HepG2 (cell line): Measurements from ENCODE around the gene SLC23A3. TPM values are rescaled to one million over a fixed set of nuclear protein-coding genes. Genes with fewer than 3 reads are reported as not detected.
A peak's percentile ranks its signal among the peaks of the same experiment; 100 is the strongest.

Experiments used
- CBX1 ChIP-seq: IDR thresholded peaks from one replicate; pipeline ENCODE4 v1.6.1; 2016; ENCODE audit warnings: antibody characterized with exemption, low read depth
- EEA1 ChIP-seq: sonication (generic); formaldehyde crosslinking; IDR thresholded peaks from 2 replicates; pipeline ENCODE4 v1.5.1; 2020; ENCODE audit warnings: mild to moderate bottlenecking, missing genetic modification reagents, borderline replicate concordance
- FOXC1 ChIP-seq: sonication (generic); formaldehyde crosslinking; IDR thresholded peaks from 2 replicates; pipeline ENCODE4 v1.8.0; 2022; ENCODE audit warnings: mild to moderate bottlenecking, missing genetic modification reagents, borderline replicate concordance
- GABPB1 ChIP-seq: IDR thresholded peaks from 2 replicates; pipeline ENCODE4 v1.6.1; 2016; ENCODE audit warnings: mild to moderate bottlenecking, missing genetic modification reagents, moderate library complexity, missing compliant biosample characterization
- GFI1 ChIP-seq: sonication (generic); formaldehyde crosslinking; IDR thresholded peaks from 2 replicates; pipeline ENCODE4 v1.5.0; 2020; ENCODE audit warnings: missing genetic modification reagents, mild to moderate bottlenecking, borderline replicate concordance
- HNRNPLL ChIP-seq: fragments of 200-400 bp; formaldehyde crosslinking; IDR thresholded peaks from 2 replicates; pipeline ENCODE4 v1.6.1; 2017; ENCODE audit warnings: mild to moderate bottlenecking, low read depth, low read length; ENCODE audit not compliant: poor library complexity, severe bottlenecking
- IRX3 ChIP-seq: sonication (generic); formaldehyde crosslinking; IDR thresholded peaks from 2 replicates; pipeline ENCODE4 v1.8.1; 2023; ENCODE audit warnings: mild to moderate bottlenecking, low read depth, missing genetic modification reagents, borderline replicate concordance
- KDM5B ChIP-seq: sonication (generic); formaldehyde crosslinking; IDR thresholded peaks from 2 replicates; pipeline ENCODE4 v1.4.0; 2020; ENCODE audit warnings: missing genetic modification reagents, mild to moderate bottlenecking, borderline replicate concordance
- LCORL ChIP-seq, 2 experiments: fragments of 450-650 bp in 1 of 2; sonication (generic) in 1 of 2; formaldehyde crosslinking in 1 of 2; IDR thresholded peaks; 2 replicates each; pipeline versions ENCODE4 v1.5.0 to v1.6.1; 2017 to 2020; ENCODE audit warnings: antibody characterized with exemption in 1 of 2, missing genetic modification reagents in 1 of 2
- MIXL1 ChIP-seq: IDR thresholded peaks from 2 replicates; pipeline ENCODE4 v1.6.1; 2016
- NFYC ChIP-seq: IDR thresholded peaks from 2 replicates; pipeline ENCODE4 v1.6.1; 2016; ENCODE audit warnings: missing genetic modification reagents, missing compliant biosample characterization
- ZBTB21 ChIP-seq: sonication (generic); formaldehyde crosslinking; IDR thresholded peaks from 2 replicates; pipeline ENCODE4 v1.4.0; 2020; ENCODE audit warnings: missing genetic modification reagents
- ZBTB3 ChIP-seq: sonication (generic); formaldehyde crosslinking; IDR thresholded peaks from 2 replicates; pipeline ENCODE4 v1.4.0; 2020; ENCODE audit warnings: low read depth, mild to moderate bottlenecking, moderate library complexity, missing genetic modification reagents, borderline replicate concordance
- ZBTB38 ChIP-seq: sonication (generic); formaldehyde crosslinking; IDR thresholded peaks from 2 replicates; pipeline ENCODE4 v1.5.1; 2020; ENCODE audit warnings: mild to moderate bottlenecking, missing genetic modification reagents
- ZBTB7A ChIP-seq: sonication (generic); formaldehyde crosslinking; IDR thresholded peaks from 2 replicates; pipeline ENCODE4 v1.8.0; 2022; ENCODE audit warnings: mild to moderate bottlenecking, missing genetic modification reagents
- ZKSCAN8 ChIP-seq: IDR thresholded peaks from 2 replicates; pipeline ENCODE4 v1.6.1; 2016; ENCODE audit warnings: borderline replicate concordance, missing genetic modification reagents, missing compliant biosample characterization
- ZNF180 ChIP-seq: sonication (generic); formaldehyde crosslinking; IDR thresholded peaks from 2 replicates; pipeline ENCODE4 v1.4.0; 2020; ENCODE audit warnings: low read depth, missing genetic modification reagents, borderline replicate concordance
- ZNF274 ChIP-seq: sonication (generic); formaldehyde crosslinking; IDR thresholded peaks from 2 replicates; pipeline ENCODE4 v1.5.1; 2020; ENCODE audit warnings: mild to moderate bottlenecking, missing genetic modification reagents
- ZNF430 ChIP-seq: sonication (generic); formaldehyde crosslinking; IDR thresholded peaks from 2 replicates; pipeline ENCODE4 v1.9.0; 2021; ENCODE audit warnings: mild to moderate bottlenecking, missing genetic modification reagents
- ZNF713 ChIP-seq: sonication (generic); formaldehyde crosslinking; IDR thresholded peaks from 2 replicates; pipeline ENCODE4 v1.4.0; 2020; ENCODE audit warnings: mild to moderate bottlenecking, missing genetic modification reagents
- polyA plus RNA-seq, 8 experiments: library from polyadenylated mRNA; depleted of rRNA in 3 of 8; stranded (reverse) in 7 of 8; unstranded in 1 of 8; fragments of >200 nt; fragmentation: Illumina TruSeq in 4 of 8; extraction: Trizol in 4 of 8; gene quantifications; 2 replicates each; pipeline versions ENCODE4 v1.2.1 to v1.2.3, GENCODE V29; 2011 to 2016; ENCODE audit warnings: low read depth in 4 of 8, missing spikeins in 1 of 8, mixed read lengths in 1 of 8; ENCODE audit not compliant: insufficient read depth in 1 of 8
- total RNA-seq, 5 experiments: library from RNA; depleted of rRNA; stranded (reverse); fragments of >200 nt; fragmentation: Illumina TruSeq; extraction: Trizol; gene quantifications; 2 replicates each; pipeline ENCODE4 v1.2.3, GENCODE V29; 2016; ENCODE audit warnings: low read depth in 1 of 5
- TF ChIP-seq, protein P1 (sequence below): IDR thresholded peaks from 2 replicates; pipeline ENCODE4 v1.6.1; 2016; ENCODE audit warnings: low read depth
- TF ChIP-seq, protein P2 (sequence below): sonication (generic); formaldehyde crosslinking; IDR thresholded peaks from 2 replicates; pipeline ENCODE4 v1.4.0; 2020; ENCODE audit warnings: missing genetic modification reagents

SLC23A3 gene
- total and polyA plus RNA-seq, 2 of the 13 experiments (the other 11 are each of a cell fraction or from before 2014, with no cell fraction given): 0.38 to 0.78 TPM

DNA sequence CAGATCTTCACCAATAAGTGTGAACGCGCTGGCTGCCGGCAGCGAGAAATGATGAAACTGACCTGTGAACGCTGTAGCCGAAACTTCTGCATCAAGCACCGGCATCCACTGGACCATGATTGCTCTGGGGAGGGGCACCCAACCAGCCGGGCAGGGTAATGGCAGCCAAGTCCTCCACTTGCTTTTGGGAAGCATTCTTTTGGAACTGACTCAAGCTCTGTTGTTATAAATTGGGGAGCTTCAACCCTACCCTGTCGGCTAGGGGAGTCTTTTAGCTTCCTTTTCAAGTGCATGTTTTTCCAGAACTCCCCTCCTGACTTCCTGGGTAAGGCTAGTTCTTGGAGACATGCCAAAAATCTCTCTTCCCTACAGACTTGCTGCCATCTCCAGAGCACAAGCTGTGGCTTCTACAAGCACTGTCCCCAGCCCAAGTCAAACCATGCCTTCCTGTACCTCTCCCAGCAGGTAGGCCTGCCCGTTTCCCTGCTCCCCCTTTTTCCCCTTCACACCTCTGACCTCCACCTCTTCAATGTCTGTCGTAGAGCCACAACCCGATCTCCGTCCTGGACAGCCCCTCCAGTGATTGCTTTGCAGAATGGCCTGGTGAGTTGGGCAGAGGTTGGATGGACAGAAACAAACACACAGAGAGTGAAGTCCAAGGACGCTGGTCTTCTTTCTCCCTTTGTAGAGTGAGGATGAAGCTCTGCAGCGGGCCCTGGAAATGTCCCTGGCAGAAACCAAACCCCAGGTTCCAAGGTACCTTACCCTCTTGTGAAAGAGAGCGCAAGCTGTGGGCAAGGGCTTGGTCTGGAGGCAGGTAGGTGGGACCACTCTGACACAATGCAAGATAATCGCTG is 38.3 kb upstream of the SLC23A3 start (continued):
- TF ChIP-seq ZNF713 (CRISPR knock-in tag) (no peak), NFYC (CRISPR knock-in tag) (0 out of 2 replicates have a peak, but pooled peaks have one; percentile 24), GABPB1 (peak; percentile 24; the same call in 1 of the 2 replicates), ZNF430 (CRISPR knock-in tag) (peak; percentile 63; the same call in 1 of the 2 replicates), ZBTB7A (CRISPR knock-in tag) (peak; percentile 93), ZBTB21 (CRISPR knock-in tag) (no peak), GFI1 (CRISPR knock-in tag) (peak; percentile 75; the same call in 1 of the 2 replicates), FOXC1 (CRISPR knock-in tag) (peak; percentile 4; the same call in 1 of the 2 replicates), CBX1 (peak; percentile 9), HNRNPLL (no peak), IRX3 (CRISPR knock-in tag) (0 out of 2 replicates have a peak, but pooled peaks have one; percentile 11), ZNF180 (CRISPR knock-in tag) (peak; percentile 43; the same call in 1 of the 2 replicates), ZBTB38 (CRISPR knock-in tag) (peak; percentile 60), ZKSCAN8 (CRISPR knock-in tag) (peak; percentile 93), ZBTB3 (CRISPR knock-in tag) (0 out of 2 replicates have a peak, but pooled peaks have one; percentile 44), KDM5B (CRISPR knock-in tag) (no peak), LCORL (IDR thresholded peaks at IDR 0.05) (no peak), LCORL (CRISPR knock-in tag; IDR thresholded peaks at IDR 0.05) (peak; percentile 91), ZNF274 (CRISPR knock-in tag) (no peak; the same call in 1 of the 2 replicates), MIXL1 (peak; percentile 66; the same call in 1 of the 2 replicates), EEA1 (CRISPR knock-in tag) (no peak)
- TF ChIP-seq, protein P1, sequence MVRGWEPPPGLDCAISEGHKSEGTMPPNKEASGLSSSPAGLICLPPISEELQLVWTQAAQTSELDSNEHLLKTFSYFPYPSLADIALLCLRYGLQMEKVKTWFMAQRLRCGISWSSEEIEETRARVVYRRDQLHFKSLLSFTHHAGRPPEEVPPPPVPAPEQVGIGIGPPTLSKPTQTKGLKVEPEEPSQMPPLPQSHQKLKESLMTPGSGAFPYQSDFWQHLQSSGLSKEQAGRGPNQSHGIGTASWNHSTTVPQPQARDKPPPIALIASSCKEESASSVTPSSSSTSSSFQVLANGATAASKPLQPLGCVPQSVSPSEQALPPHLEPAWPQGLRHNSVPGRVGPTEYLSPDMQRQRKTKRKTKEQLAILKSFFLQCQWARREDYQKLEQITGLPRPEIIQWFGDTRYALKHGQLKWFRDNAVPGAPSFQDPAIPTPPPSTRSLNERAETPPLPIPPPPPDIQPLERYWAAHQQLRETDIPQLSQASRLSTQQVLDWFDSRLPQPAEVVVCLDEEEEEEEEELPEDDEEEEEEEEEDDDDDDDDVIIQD (CRISPR knock-in tag): peak; percentile 88; the same call in 1 of the 2 replicates
- TF ChIP-seq, protein P2, sequence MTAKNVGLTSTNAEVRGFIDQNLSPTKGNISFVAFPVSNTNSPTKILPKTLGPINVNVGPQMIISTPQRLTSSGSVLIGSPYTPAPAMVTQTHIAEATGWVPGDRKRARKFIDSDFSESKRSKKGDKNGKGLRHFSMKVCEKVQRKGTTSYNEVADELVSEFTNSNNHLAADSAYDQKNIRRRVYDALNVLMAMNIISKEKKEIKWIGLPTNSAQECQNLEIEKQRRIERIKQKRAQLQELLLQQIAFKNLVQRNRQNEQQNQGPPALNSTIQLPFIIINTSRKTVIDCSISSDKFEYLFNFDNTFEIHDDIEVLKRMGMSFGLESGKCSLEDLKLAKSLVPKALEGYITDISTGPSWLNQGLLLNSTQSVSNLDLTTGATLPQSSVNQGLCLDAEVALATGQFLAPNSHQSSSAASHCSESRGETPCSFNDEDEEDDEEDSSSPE: peak; percentile 33; the same call in 1 of the 2 replicates
